A549 (cell line): Measurements from ENCODE around the gene LAPTM5. TPM values are rescaled to one million over a fixed set of nuclear protein-coding genes. Genes with fewer than 3 reads are reported as not detected.
A peak's percentile ranks its signal among the peaks of the same experiment; 100 is the strongest.

Experiments used
- ATAC-seq, 2 experiments: fragments of 200-7000 bp in 1 of 2; fragments of >200 bp in 1 of 2; cut with Nextera tagmentation in 1 of 2; cut with Tn5 transposase in 1 of 2; 3 replicates each; pipeline versions ENCODE4 v1.8.0 to v1.9.1; 2018 to 2020; ENCODE audit warnings: mild to moderate bottlenecking in 1 of 2, moderate library complexity in 1 of 2
- CTCF ChIA-PET: fragments of 300-600 bp; sonication (Branson Sonifier 250); formaldehyde crosslinking; extraction: SDS; loops from one replicate; lab custom pipeline; 2021; ENCODE audit warnings: antibody characterized with exemption, inconsistent platforms; lab: Yijun Ruan, JAX
- POLR2A ChIA-PET: fragments of 350-600 bp; formaldehyde crosslinking; extraction: SDS; loops from one replicate; lab custom pipeline; 2021; ENCODE audit warnings: antibody characterized with exemption, inconsistent platforms; lab: Yijun Ruan, JAX
- DNase-seq, 2 experiments: peaks; one replicate each; pipeline versions ENCODE4 v3.0.0 to v3.0.0-alpha.2; 2011 to 2016; ENCODE audit warnings: low read depth in 1 of 2, low spot score in 1 of 2
- FAIRE-seq: peaks from 2 replicates; lab custom pipeline; 2011; peaks lifted over from hg19 to GRCh38; lab: Jason Lieb, UNC
- H3K27ac ChIP-seq, 2 experiments: fragments of >200 bp; sonication (Bioruptor Twin); formaldehyde crosslinking; 3 replicates each; pipeline ENCODE4 v1.5.1; 2016 to 2017
- H3K4me1 ChIP-seq: fragments of >200 bp; sonication (Bioruptor Twin); formaldehyde crosslinking; 3 replicates; pipeline ENCODE4 v1.6.1; 2016
- H3K4me2 ChIP-seq: fragments of >200 bp; sonication (Bioruptor Twin); formaldehyde crosslinking; 3 replicates; pipeline ENCODE4 v1.6.1; 2016
- H3K4me3 ChIP-seq: fragments of >200 bp; sonication (Bioruptor Twin); formaldehyde crosslinking; 3 replicates; pipeline ENCODE4 v1.5.1; 2016
- H3K9me3 ChIP-seq: fragments of >200 bp; sonication (Bioruptor Twin); formaldehyde crosslinking; 3 replicates; pipeline ENCODE4 v1.6.1; 2016
- BHLHE40 ChIP-seq: IDR thresholded peaks from 2 replicates; pipeline ENCODE4 v1.6.1; 2012; ENCODE audit warnings: low read depth, low read length, inconsistent platforms
- CBX2 ChIP-seq: fragments of 200-600 bp; sonication (generic); IDR thresholded peaks from 2 replicates; pipeline ENCODE4 v1.6.1; 2016; ENCODE audit warnings: low read depth, mild to moderate bottlenecking, borderline replicate concordance
- CBX8 ChIP-seq: fragments of 200-600 bp; sonication (generic); IDR thresholded peaks from 2 replicates; pipeline ENCODE4 v1.6.1; 2016
- EHMT2 ChIP-seq: fragments of 200-600 bp; sonication (generic); IDR thresholded peaks from 2 replicates; pipeline ENCODE4 v1.6.1; 2016; ENCODE audit warnings: antibody characterized with exemption, low read depth, mild to moderate bottlenecking, moderate library complexity
- ESRRA ChIP-seq: fragments of 150-350 bp; IDR thresholded peaks from 2 replicates; pipeline ENCODE4 v1.6.1; 2014; ENCODE audit warnings: mild to moderate bottlenecking, low read length, borderline replicate concordance
- FOSB ChIP-seq: fragments of 250-450 bp; sonication (Bioruptor Pico); IDR thresholded peaks from 2 replicates; pipeline ENCODE4 v1.5.0; 2020; ENCODE audit warnings: mild to moderate bottlenecking, moderate library complexity
- FOXS1 ChIP-seq: fragments of 250-450 bp; sonication (Bioruptor Pico); IDR thresholded peaks from 2 replicates; pipeline ENCODE4 v1.5.0; 2020; ENCODE audit warnings: mild to moderate bottlenecking, moderate library complexity
- GATA3 ChIP-seq: IDR thresholded peaks from 2 replicates; pipeline ENCODE4 v1.6.1; 2012; ENCODE audit warnings: borderline replicate concordance
- HEYL ChIP-seq: fragments of 250-450 bp; sonication (Bioruptor Pico); IDR thresholded peaks from 2 replicates; pipeline ENCODE4 v1.8.0; 2021; ENCODE audit warnings: mild to moderate bottlenecking, moderate library complexity
- HMGXB4 ChIP-seq: fragments of 250-450 bp; sonication (Bioruptor Pico); IDR thresholded peaks from 2 replicates; pipeline ENCODE4 v1.5.0; 2021; ENCODE audit warnings: mild to moderate bottlenecking, moderate library complexity, borderline replicate concordance
- HOXA7 ChIP-seq: fragments of 250-450 bp; sonication (Bioruptor Pico); IDR thresholded peaks from 2 replicates; pipeline ENCODE4 v1.5.0; 2020; ENCODE audit warnings: mild to moderate bottlenecking, moderate library complexity
- HOXB5 ChIP-seq: fragments of 250-450 bp; sonication (Bioruptor Pico); IDR thresholded peaks from 2 replicates; pipeline ENCODE4 v1.5.0; 2020; ENCODE audit warnings: mild to moderate bottlenecking, moderate library complexity
- JUN ChIP-seq, 2 experiments: fragments of >200 bp; sonication (Bioruptor Twin); formaldehyde crosslinking; IDR thresholded peaks; 2 replicates in 1 of 2; 3 replicates in 1 of 2; pipeline ENCODE4 v1.6.1; 2016 to 2017
- MAFK ChIP-seq: fragments of 450-650 bp; IDR thresholded peaks from 2 replicates; pipeline ENCODE4 v1.6.1; 2014; ENCODE audit not compliant: partially characterized antibody
- MYC ChIP-seq: IDR thresholded peaks from 2 replicates; pipeline ENCODE4 v1.6.1; 2012; ENCODE audit warnings: mild to moderate bottlenecking, inconsistent platforms, low read length, improper control_type of control experiment, borderline replicate concordance
- NFE2L2 ChIP-seq: fragments of 150-350 bp; conservative IDR thresholded peaks from 2 replicates; pipeline ENCODE4 v1.6.1; 2014; ENCODE audit warnings: low read length
- RARB ChIP-seq: fragments of 250-450 bp; sonication (Bioruptor Pico); IDR thresholded peaks from 2 replicates; pipeline ENCODE4 v1.8.0; 2021; ENCODE audit warnings: mild to moderate bottlenecking, moderate library complexity
- RCOR1 ChIP-seq: fragments of 150-350 bp; IDR thresholded peaks from 2 replicates; pipeline ENCODE4 v1.6.1; 2014; ENCODE audit warnings: antibody characterized with exemption, low read length, low read depth
- RFX5 ChIP-seq: fragments of 450-650 bp; IDR thresholded peaks from 2 replicates; pipeline ENCODE4 v1.7.1; 2014; ENCODE audit warnings: antibody characterized with exemption, mild to moderate bottlenecking, moderate library complexity
- RNF2 ChIP-seq: fragments of 200-600 bp; sonication (generic); IDR thresholded peaks from 2 replicates; pipeline ENCODE4 v1.6.1; 2016; ENCODE audit warnings: low read depth, mild to moderate bottlenecking, antibody characterized with exemption, moderate library complexity, borderline replicate concordance
- SMC3 ChIP-seq: fragments of >200 bp; sonication (Bioruptor Twin); formaldehyde crosslinking; IDR thresholded peaks from 3 replicates; pipeline ENCODE4 v1.6.1; 2018; ENCODE audit warnings: inconsistent platforms
- SREBF2 ChIP-seq: fragments of 450-650 bp; IDR thresholded peaks from 2 replicates; pipeline ENCODE4 v1.6.1; 2014; ENCODE audit warnings: mild to moderate bottlenecking, moderate library complexity
- TFCP2L1 ChIP-seq: fragments of 250-450 bp; sonication (Bioruptor Pico); IDR thresholded peaks from 2 replicates; pipeline ENCODE4 v1.5.0; 2021; ENCODE audit warnings: mild to moderate bottlenecking
- ZC3H11A ChIP-seq: fragments of 450-650 bp; IDR thresholded peaks from 2 replicates; pipeline ENCODE4 v1.6.1; 2014; ENCODE audit warnings: antibody characterized with exemption, mild to moderate bottlenecking
- ZNF302 ChIP-seq: fragments of 250-450 bp; sonication (Bioruptor Pico); IDR thresholded peaks from 2 replicates; pipeline ENCODE4 v1.9.0; 2021; ENCODE audit warnings: inconsistent platforms, mild to moderate bottlenecking, moderate library complexity
- ZSCAN20 ChIP-seq: fragments of 250-450 bp; sonication (Bioruptor Pico); IDR thresholded peaks from 2 replicates; pipeline ENCODE4 v1.8.0; 2022; ENCODE audit warnings: mild to moderate bottlenecking, moderate library complexity
- WGBS: methylation state at CpG from one replicate; pipeline ENCODE4 v1.1.6; 2017; ENCODE audit errors: missing lambda C conversion rate; 5-methylcytosine and 5-hydroxymethylcytosine counted together
- polyA plus RNA-seq, 4 experiments: library from polyadenylated mRNA; depleted of rRNA in 3 of 4; stranded (reverse); fragments of >200 nt; fragmentation: RNase III in 1 of 4; extraction: RNeasy Plus Mini Kit Qiagen cat#74134 plus additional on column Dnase treatment in 1 of 4; gene quantifications; 2 replicates in 3 of 4; 3 replicates in 1 of 4; pipeline ENCODE4 v1.2.3, GENCODE V29; 2011 to 2017
- TF ChIP-seq, protein P1 (sequence below): IDR thresholded peaks from 2 replicates; pipeline ENCODE4 v1.6.1; 2012
- TF ChIP-seq, protein P2 (sequence below): fragments of >200 bp; sonication (Bioruptor Twin); formaldehyde crosslinking; IDR thresholded peaks from 3 replicates; pipeline ENCODE4 v1.6.1; 2016

The LAPTM5 gene
- polyA plus RNA-seq, 2 of the 4 experiments (the other 2 are of a cell fraction), result 0.06 to 0.22 TPM

GRCh38 chr1:30702823-30703222 is 54.8 kb downstream of the LAPTM5 start:
- POLR2A ChIA-PET, result no interaction called here

DNA sequence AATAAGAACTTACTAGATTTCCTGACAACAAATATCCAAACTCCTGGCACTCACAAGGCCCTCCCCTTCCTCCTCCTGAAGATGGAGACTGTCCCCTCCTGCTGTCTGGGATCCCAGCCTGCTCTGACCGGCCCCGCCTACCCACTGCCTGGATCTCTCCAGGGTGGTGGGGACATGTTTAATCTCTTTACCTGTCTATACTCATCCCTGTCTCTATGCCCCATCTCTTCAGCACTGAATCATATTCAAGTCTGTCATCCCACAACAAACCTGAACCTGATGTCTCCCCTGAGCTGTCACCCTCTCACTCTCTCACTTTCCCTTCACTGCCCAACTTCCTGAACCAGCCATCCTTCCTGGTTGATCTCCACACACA is 56.3 kb downstream of the LAPTM5 start:
- ATAC-seq, result peak in 1 of 2 experiments; percentile 36; a peak in 2 of 6 replicates
- POLR2A ChIA-PET, result no interaction called here
- Histone ChIP-seq H3K4me2 (peak overlapping the region; percentile 28; the same call in 2 of the 3 replicates), H3K4me1 (peaks cover 8% of the 10 kb centered on the region; the same call in 2 of the 3 replicates), H3K27ac (peak overlapping the region in 1 of 2 experiments; percentile 60; a peak in 2 of 6 replicates), H3K9me3 (no peaks in the 10 kb centered on the region), H3K4me3 (no peak overlapping the region)
- no peak for TF ChIP-seq RFX5
- TF ChIP-seq HOXA7 (CRISPR knock-in tag), result no peak
- TF ChIP-seq FOXS1 (CRISPR knock-in tag), result no peak
- no peak for TF ChIP-seq JUN (IDR thresholded peaks at IDR 0.05)
- TF ChIP-seq HOXB5 (CRISPR knock-in tag), result no peak
- TF ChIP-seq NFE2L2, result no peak
- TF ChIP-seq ZSCAN20 (CRISPR knock-in tag), result no peak
- TF ChIP-seq ZC3H11A, result no peak
- TF ChIP-seq CBX2, result no peak
- 97% methylated on average over 2 of the region's 2 CpGs for WGBS
- CTCF ChIA-PET, result interaction anchor here (1.1 kb wide), 1 partner anchor 908 kb away, joined by 3 read pairs; no protein-coding TSS in a partner anchor
- no peak for DNase-seq
- FAIRE-seq, result no peak

More at GRCh38 chr1:30702823-30703222, 54.8 kb downstream of the LAPTM5 start:
- H3K4me1 ChIP-seq, result peaks cover 10% of the 10 kb centered on the region; the same call in 2 of the 3 replicates
- no peak overlapping the region for H3K27ac ChIP-seq
- ATAC-seq (no peak), DNase-seq (no peak), FAIRE-seq (no peak)
- H3K4me2 ChIP-seq, result no peak overlapping the region
- CTCF ChIA-PET, result interaction anchor here (1.0 kb wide), 1 partner anchor 16 kb away, joined by 3 read pairs; no protein-coding TSS in a partner anchor
- H3K9me3 ChIP-seq, result no peaks in the 10 kb centered on the region
- H3K4me3 ChIP-seq, result no peak overlapping the region
- TF ChIP-seq RCOR1, result no peak
- TF ChIP-seq FOSB (CRISPR knock-in tag), result no peak

- DNase-seq, result no peak
- Histone ChIP-seq H3K27ac (peak overlapping the region in 1 of 2 experiments; percentile 60; a peak in 2 of 6 replicates), H3K4me3 (no peak overlapping the region), H3K9me3 (no peaks in the 10 kb centered on the region)
- POLR2A ChIA-PET, result no interaction called here
- CTCF ChIA-PET, result interaction anchor here (1.1 kb wide), 1 partner anchor 907 kb away, joined by 3 read pairs; no protein-coding TSS in a partner anchor
- TF ChIP-seq SMC3 (no peak), MYC (no peak), ZNF302 (CRISPR knock-in tag) (no peak), HMGXB4 (CRISPR knock-in tag) (no peak), HEYL (CRISPR knock-in tag) (no peak), HOXB5 (CRISPR knock-in tag) (no peak), BHLHE40 (no peak), ZC3H11A (no peak), SREBF2 (no peak), GATA3 (no peak), RARB (CRISPR knock-in tag) (no peak), ESRRA (no peak), TFCP2L1 (CRISPR knock-in tag) (no peak), RNF2 (no peak), MAFK (no peak), ZSCAN20 (CRISPR knock-in tag) (no peak), CBX8 (no peak), EHMT2 (no peak)
- TF ChIP-seq, protein P1, sequence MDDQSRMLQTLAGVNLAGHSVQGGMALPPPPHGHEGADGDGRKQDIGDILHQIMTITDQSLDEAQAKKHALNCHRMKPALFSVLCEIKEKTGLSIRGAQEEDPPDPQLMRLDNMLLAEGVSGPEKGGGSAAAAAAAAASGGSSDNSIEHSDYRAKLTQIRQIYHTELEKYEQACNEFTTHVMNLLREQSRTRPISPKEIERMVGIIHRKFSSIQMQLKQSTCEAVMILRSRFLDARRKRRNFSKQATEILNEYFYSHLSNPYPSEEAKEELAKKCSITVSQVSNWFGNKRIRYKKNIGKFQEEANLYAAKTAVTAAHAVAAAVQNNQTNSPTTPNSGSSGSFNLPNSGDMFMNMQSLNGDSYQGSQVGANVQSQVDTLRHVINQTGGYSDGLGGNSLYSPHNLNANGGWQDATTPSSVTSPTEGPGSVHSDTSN, result no peak
- TF ChIP-seq, protein P2, sequence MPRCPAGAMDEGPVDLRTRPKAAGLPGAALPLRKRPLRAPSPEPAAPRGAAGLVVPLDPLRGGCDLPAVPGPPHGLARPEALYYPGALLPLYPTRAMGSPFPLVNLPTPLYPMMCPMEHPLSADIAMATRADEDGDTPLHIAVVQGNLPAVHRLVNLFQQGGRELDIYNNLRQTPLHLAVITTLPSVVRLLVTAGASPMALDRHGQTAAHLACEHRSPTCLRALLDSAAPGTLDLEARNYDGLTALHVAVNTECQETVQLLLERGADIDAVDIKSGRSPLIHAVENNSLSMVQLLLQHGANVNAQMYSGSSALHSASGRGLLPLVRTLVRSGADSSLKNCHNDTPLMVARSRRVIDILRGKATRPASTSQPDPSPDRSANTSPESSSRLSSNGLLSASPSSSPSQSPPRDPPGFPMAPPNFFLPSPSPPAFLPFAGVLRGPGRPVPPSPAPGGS, result no peak
- TF ChIP-seq, all 56 proteins: peak for 0
- ATAC-seq (peak in 1 of 2 experiments; percentile 59; a peak in 3 of 6 replicates), FAIRE-seq (no peak)
- 53% methylated on average over 7 of the region's 7 CpGs for WGBS
- peaks cover 8% of the 10 kb centered on the region; the same call in 2 of the 3 replicates for H3K4me1 ChIP-seq
- peak overlapping the region; percentile 28; the same call in 2 of the 3 replicates for H3K4me2 ChIP-seq
These were observed 56.9 kb downstream of the LAPTM5 start for GRCh38 chr1:30700528-30701257.
